HEK293 (cell line): ENCODE data around the gene DAND5.

Source experiments
- KLF8 ChIP-seq: fragments of 450-650 bp; formaldehyde crosslinking; IDR thresholded peaks from 2 replicates; pipeline ENCODE4 v1.5.1; 2016; ENCODE audit warnings: missing biosample characterization, missing genetic modification characterization
- MZF1 ChIP-seq: fragments of 450-650 bp; formaldehyde crosslinking; IDR thresholded peaks from 2 replicates; pipeline ENCODE4 v1.5.1; 2017; ENCODE audit warnings: missing biosample characterization, missing genetic modification characterization, borderline replicate concordance
- TCF7L2 ChIP-seq: IDR thresholded peaks from 2 replicates; pipeline ENCODE4 v1.6.1; 2011; ENCODE audit warnings: low read depth, mild to moderate bottlenecking, inconsistent platforms, low read length, moderate library complexity, borderline replicate concordance
- TRIM28 ChIP-seq: IDR thresholded peaks from 2 replicates; pipeline ENCODE4 v1.6.1; 2011; ENCODE audit warnings: low read length, control low read depth, borderline replicate concordance
- YY2 ChIP-seq: fragments of 450-650 bp; formaldehyde crosslinking; IDR thresholded peaks from 2 replicates; pipeline ENCODE4 v1.5.1; 2016; ENCODE audit warnings: missing biosample characterization, missing genetic modification characterization
- ZBTB8A ChIP-seq: fragments of 450-650 bp; formaldehyde crosslinking; IDR thresholded peaks from 2 replicates; pipeline ENCODE4 v1.5.1; 2016; ENCODE audit warnings: missing biosample characterization, missing genetic modification characterization
- ZFHX2 ChIP-seq: fragments of 450-650 bp; formaldehyde crosslinking; conservative IDR thresholded peaks from 2 replicates; pipeline ENCODE4 v1.5.1; 2016; ENCODE audit warnings: missing biosample characterization, missing genetic modification characterization
- ZNF112 ChIP-seq: fragments of 450-650 bp; formaldehyde crosslinking; IDR thresholded peaks from 2 replicates; pipeline ENCODE4 v1.5.0; 2017; ENCODE audit warnings: missing biosample characterization, missing genetic modification characterization
- ZNF184 ChIP-seq: fragments of 450-650 bp; IDR thresholded peaks from 2 replicates; pipeline ENCODE4 v1.5.1; 2018; ENCODE audit warnings: missing biosample characterization, mild to moderate bottlenecking, missing genetic modification characterization
- ZNF223 ChIP-seq: fragments of 450-650 bp; formaldehyde crosslinking; IDR thresholded peaks from 2 replicates; pipeline ENCODE4 v1.5.1; 2016; ENCODE audit warnings: missing biosample characterization, missing genetic modification characterization
- ZNF292 ChIP-seq: fragments of 450-650 bp; formaldehyde crosslinking; IDR thresholded peaks from 2 replicates; pipeline ENCODE4 v1.5.1; 2016; ENCODE audit warnings: low read depth, missing biosample characterization, missing genetic modification characterization, borderline replicate concordance
- ZNF350 ChIP-seq: fragments of 450-650 bp; formaldehyde crosslinking; IDR thresholded peaks from 2 replicates; pipeline ENCODE4 v1.5.0; 2017; ENCODE audit warnings: missing biosample characterization, mild to moderate bottlenecking, missing genetic modification characterization
- ZNF391 ChIP-seq: fragments of 450-650 bp; formaldehyde crosslinking; IDR thresholded peaks from 2 replicates; pipeline ENCODE4 v1.5.1; 2016; ENCODE audit warnings: low read depth, missing biosample characterization, missing genetic modification characterization, borderline replicate concordance
- ZNF416 ChIP-seq: fragments of 450-650 bp; formaldehyde crosslinking; IDR thresholded peaks from 2 replicates; pipeline ENCODE4 v1.5.1; 2016; ENCODE audit warnings: missing biosample characterization, missing genetic modification characterization
- ZNF530 ChIP-seq: fragments of 450-650 bp; formaldehyde crosslinking; IDR thresholded peaks from 2 replicates; pipeline ENCODE4 v1.5.1; 2016; ENCODE audit warnings: low read depth, missing biosample characterization, missing genetic modification characterization
- ZNF548 ChIP-seq: fragments of 450-650 bp; formaldehyde crosslinking; IDR thresholded peaks from 2 replicates; pipeline ENCODE4 v1.5.1; 2016; ENCODE audit warnings: missing biosample characterization, missing genetic modification characterization
- ZNF660 ChIP-seq: fragments of 450-650 bp; IDR thresholded peaks from 2 replicates; pipeline ENCODE4 v1.5.1; 2018; ENCODE audit warnings: missing biosample characterization, mild to moderate bottlenecking, missing genetic modification characterization
- ZNF837 ChIP-seq: fragments of 450-650 bp; formaldehyde crosslinking; IDR thresholded peaks from 2 replicates; pipeline ENCODE4 v1.5.1; 2016; ENCODE audit warnings: missing biosample characterization, missing genetic modification characterization
- ZSCAN30 ChIP-seq: fragments of 450-650 bp; IDR thresholded peaks from 2 replicates; pipeline ENCODE4 v1.5.1; 2018; ENCODE audit warnings: missing biosample characterization, mild to moderate bottlenecking, missing genetic modification characterization, moderate library complexity
- TF ChIP-seq, protein P1 (sequence below): fragments of 450-650 bp; formaldehyde crosslinking; IDR thresholded peaks from 2 replicates; pipeline ENCODE4 v1.5.1; 2016; ENCODE audit warnings: missing biosample characterization, missing genetic modification characterization
- TF ChIP-seq, protein P2 (sequence below): fragments of 450-650 bp; formaldehyde crosslinking; IDR thresholded peaks from 2 replicates; pipeline ENCODE4 v1.5.0; 2017; ENCODE audit warnings: missing biosample characterization, missing genetic modification characterization, borderline replicate concordance
- TF ChIP-seq, protein P3 (sequence below): fragments of 450-650 bp; formaldehyde crosslinking; IDR thresholded peaks from 2 replicates; pipeline ENCODE4 v1.5.1; 2016; ENCODE audit warnings: missing biosample characterization, missing genetic modification characterization
- TF ChIP-seq, protein P4 (sequence below): fragments of 450-650 bp; formaldehyde crosslinking; IDR thresholded peaks from 2 replicates; pipeline ENCODE4 v1.5.1; 2016; ENCODE audit warnings: missing biosample characterization, missing genetic modification characterization
- TF ChIP-seq, protein P5 (sequence below): sonication (generic); formaldehyde crosslinking; IDR thresholded peaks from 2 replicates; pipeline ENCODE4 v1.8.1; 2022; ENCODE audit warnings: mild to moderate bottlenecking, moderate library complexity, missing genetic modification reagents
- TF ChIP-seq, protein P6 (sequence below): fragments of 450-650 bp; formaldehyde crosslinking; IDR thresholded peaks from 2 replicates; pipeline ENCODE4 v1.5.1; 2016; ENCODE audit warnings: missing biosample characterization, missing genetic modification characterization
- TF ChIP-seq, protein P7 (sequence below): fragments of 450-650 bp; formaldehyde crosslinking; IDR thresholded peaks from 2 replicates; pipeline ENCODE4 v1.5.1; 2016; ENCODE audit warnings: missing biosample characterization, missing genetic modification characterization

Gene DAND5

DNA sequence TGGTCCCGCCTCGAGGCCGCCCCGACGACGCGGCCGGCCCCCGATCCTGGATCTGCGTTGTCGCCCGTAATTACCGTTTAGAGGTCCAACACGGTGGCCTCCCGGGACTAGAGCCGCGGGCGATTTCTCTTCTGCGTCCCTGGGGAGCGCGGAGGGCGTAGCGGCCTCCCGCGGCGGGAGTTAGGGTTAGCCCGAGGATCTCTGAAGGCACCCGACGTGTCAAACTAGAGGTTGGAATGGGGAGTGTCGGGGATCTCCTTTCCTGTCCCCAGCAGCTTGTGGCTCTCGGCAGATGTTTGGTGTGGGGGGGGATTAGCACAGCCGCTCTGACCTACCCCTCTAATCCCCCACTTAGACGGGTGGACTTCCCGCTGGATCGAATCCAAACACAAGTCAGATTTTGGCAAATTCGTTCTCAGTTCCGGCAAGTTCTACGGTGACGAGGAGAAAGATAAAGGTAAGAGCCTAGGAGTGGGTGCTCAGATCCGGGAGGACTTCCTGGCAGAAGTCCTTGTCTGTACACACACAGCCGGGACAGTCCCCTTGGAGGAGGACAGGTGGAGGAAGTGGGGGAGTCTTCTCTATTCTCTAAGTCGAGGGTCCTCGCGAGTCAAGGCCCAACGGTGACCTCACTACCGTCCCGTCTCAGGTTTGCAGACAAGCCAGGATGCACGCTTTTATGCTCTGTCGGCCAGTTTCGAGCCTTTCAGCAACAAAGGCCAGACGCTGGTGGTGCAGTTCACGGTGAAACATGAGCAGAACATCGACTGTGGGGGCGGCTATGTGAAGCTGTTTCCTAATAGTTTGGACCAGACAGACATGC, 30.4 kb upstream of the DAND5 start (continued):
- TF ChIP-seq, protein P1, sequence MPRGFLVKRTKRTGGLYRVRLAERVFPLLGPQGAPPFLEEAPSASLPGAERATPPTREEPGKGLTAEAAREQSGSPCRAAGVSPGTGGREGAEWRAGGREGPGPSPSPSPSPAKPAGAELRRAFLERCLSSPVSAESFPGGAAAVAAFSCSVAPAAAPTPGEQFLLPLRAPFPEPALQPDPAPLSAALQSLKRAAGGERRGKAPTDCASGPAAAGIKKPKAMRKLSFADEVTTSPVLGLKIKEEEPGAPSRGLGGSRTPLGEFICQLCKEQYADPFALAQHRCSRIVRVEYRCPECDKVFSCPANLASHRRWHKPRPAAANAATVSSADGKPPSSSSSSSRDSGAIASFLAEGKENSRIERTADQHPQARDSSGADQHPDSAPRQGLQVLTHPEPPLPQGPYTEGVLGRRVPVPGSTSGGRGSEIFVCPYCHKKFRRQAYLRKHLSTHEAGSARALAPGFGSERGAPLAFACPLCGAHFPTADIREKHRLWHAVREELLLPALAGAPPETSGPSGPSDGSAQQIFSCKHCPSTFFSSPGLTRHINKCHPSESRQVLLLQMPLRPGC (tag by site-specific recombination) = no peak
- TF ChIP-seq ZNF350 (tag by site-specific recombination) = no peak
- TF ChIP-seq ZNF416 (tag by site-specific recombination) = no peak
- no peak for TF ChIP-seq ZNF391 (tag by site-specific recombination)
- TF ChIP-seq ZNF660 (tag by site-specific recombination) = 0 out of 2 replicates have a peak, but pooled peaks have one; percentile 3
- TF ChIP-seq TCF7L2 = no peak
- no peak for TF ChIP-seq ZNF223 (tag by site-specific recombination)
- peak; percentile 49; the same call in 1 of the 2 replicates for TF ChIP-seq ZFHX2
- no peak for TF ChIP-seq ZNF548
- no peak for TF ChIP-seq ZNF112
- TF ChIP-seq, protein P2, sequence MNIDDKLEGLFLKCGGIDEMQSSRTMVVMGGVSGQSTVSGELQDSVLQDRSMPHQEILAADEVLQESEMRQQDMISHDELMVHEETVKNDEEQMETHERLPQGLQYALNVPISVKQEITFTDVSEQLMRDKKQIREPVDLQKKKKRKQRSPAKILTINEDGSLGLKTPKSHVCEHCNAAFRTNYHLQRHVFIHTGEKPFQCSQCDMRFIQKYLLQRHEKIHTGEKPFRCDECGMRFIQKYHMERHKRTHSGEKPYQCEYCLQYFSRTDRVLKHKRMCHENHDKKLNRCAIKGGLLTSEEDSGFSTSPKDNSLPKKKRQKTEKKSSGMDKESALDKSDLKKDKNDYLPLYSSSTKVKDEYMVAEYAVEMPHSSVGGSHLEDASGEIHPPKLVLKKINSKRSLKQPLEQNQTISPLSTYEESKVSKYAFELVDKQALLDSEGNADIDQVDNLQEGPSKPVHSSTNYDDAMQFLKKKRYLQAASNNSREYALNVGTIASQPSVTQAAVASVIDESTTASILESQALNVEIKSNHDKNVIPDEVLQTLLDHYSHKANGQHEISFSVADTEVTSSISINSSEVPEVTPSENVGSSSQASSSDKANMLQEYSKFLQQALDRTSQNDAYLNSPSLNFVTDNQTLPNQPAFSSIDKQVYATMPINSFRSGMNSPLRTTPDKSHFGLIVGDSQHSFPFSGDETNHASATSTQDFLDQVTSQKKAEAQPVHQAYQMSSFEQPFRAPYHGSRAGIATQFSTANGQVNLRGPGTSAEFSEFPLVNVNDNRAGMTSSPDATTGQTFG (tag by site-specific recombination) = no peak
- no peak for TF ChIP-seq ZBTB8A (tag by site-specific recombination)
- TF ChIP-seq MZF1 (tag by site-specific recombination) = no peak
- no peak for TF ChIP-seq TRIM28
- TF ChIP-seq ZNF184 (tag by site-specific recombination) = 0 out of 2 replicates have a peak, but pooled peaks have one; percentile 42
- no peak for TF ChIP-seq ZNF530
- TF ChIP-seq, protein P3, sequence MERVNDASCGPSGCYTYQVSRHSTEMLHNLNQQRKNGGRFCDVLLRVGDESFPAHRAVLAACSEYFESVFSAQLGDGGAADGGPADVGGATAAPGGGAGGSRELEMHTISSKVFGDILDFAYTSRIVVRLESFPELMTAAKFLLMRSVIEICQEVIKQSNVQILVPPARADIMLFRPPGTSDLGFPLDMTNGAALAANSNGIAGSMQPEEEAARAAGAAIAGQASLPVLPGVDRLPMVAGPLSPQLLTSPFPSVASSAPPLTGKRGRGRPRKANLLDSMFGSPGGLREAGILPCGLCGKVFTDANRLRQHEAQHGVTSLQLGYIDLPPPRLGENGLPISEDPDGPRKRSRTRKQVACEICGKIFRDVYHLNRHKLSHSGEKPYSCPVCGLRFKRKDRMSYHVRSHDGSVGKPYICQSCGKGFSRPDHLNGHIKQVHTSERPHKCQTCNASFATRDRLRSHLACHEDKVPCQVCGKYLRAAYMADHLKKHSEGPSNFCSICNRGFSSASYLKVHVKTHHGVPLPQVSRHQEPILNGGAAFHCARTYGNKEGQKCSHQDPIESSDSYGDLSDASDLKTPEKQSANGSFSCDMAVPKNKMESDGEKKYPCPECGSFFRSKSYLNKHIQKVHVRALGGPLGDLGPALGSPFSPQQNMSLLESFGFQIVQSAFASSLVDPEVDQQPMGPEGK (tag by site-specific recombination) = no peak
- no peak for TF ChIP-seq KLF8 (tag by site-specific recombination)
- TF ChIP-seq, protein P4, sequence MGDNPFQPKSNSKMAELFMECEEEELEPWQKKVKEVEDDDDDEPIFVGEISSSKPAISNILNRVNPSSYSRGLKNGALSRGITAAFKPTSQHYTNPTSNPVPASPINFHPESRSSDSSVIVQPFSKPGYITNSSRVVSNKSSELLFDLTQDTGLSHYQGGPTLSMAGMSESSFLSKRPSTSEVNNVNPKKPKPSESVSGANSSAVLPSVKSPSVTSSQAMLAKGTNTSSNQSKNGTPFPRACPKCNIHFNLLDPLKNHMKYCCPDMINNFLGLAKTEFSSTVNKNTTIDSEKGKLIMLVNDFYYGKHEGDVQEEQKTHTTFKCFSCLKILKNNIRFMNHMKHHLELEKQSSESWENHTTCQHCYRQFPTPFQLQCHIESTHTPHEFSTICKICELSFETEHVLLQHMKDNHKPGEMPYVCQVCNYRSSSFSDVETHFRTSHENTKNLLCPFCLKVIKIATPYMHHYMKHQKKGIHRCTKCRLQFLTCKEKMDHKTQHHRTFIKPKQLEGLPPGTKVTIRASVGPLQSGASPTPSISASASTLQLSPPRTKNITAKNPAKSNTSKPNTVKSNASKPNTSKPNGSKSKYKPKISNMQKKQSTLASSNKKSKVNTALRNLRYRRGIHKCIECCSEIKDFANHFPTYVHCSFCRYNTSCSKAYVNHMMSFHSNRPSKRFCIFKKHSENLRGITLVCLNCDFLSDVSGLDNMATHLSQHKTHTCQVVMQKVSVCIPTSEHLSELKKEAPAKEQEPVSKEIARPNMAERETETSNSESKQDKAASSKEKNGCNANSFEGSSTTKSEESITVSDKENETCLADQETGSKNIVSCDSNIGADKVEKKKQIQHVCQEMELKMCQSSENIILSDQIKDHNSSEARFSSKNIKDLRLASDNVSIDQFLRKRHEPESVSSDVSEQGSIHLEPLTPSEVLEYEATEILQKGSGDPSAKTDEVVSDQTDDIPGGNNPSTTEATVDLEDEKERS (tag by site-specific recombination) = no peak
- no peak for TF ChIP-seq ZNF292
- TF ChIP-seq, protein P5, sequence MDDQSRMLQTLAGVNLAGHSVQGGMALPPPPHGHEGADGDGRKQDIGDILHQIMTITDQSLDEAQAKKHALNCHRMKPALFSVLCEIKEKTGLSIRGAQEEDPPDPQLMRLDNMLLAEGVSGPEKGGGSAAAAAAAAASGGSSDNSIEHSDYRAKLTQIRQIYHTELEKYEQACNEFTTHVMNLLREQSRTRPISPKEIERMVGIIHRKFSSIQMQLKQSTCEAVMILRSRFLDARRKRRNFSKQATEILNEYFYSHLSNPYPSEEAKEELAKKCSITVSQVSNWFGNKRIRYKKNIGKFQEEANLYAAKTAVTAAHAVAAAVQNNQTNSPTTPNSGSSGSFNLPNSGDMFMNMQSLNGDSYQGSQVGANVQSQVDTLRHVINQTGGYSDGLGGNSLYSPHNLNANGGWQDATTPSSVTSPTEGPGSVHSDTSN = no peak; the same call in 1 of the 2 replicates
- TF ChIP-seq, protein P6, sequence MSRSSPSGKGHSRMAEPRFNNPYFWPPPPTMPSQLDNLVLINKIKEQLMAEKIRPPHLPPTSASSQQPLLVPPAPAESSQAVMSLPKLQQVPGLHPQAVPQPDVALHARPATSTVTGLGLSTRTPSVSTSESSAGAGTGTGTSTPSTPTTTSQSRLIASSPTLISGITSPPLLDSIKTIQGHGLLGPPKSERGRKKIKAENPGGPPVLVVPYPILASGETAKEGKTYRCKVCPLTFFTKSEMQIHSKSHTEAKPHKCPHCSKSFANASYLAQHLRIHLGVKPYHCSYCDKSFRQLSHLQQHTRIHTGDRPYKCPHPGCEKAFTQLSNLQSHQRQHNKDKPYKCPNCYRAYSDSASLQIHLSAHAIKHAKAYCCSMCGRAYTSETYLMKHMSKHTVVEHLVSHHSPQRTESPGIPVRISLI (tag by site-specific recombination) = no peak
- TF ChIP-seq, protein P7, sequence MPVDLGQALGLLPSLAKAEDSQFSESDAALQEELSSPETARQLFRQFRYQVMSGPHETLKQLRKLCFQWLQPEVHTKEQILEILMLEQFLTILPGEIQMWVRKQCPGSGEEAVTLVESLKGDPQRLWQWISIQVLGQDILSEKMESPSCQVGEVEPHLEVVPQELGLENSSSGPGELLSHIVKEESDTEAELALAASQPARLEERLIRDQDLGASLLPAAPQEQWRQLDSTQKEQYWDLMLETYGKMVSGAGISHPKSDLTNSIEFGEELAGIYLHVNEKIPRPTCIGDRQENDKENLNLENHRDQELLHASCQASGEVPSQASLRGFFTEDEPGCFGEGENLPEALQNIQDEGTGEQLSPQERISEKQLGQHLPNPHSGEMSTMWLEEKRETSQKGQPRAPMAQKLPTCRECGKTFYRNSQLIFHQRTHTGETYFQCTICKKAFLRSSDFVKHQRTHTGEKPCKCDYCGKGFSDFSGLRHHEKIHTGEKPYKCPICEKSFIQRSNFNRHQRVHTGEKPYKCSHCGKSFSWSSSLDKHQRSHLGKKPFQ = no peak
- TF ChIP-seq YY2 = no peak
- TF ChIP-seq ZNF837 (tag by site-specific recombination) = no peak
- TF ChIP-seq ZSCAN30 (tag by site-specific recombination) = no peak
